ENCODE measurements around the gene AGBL4.

GRCh38 chr1:48753293-48753692 is 1270.5 kb downstream of the AGBL4 start:
- TF ChIP-seq MAX (IDR thresholded peaks at IDR 0.05): no peak
- no peak for TF ChIP-seq POLR2AphosphoS5 (IDR thresholded peaks at IDR 0.05; ENCODE audit: low read depth, low read length)
- TF ChIP-seq, protein P1, sequence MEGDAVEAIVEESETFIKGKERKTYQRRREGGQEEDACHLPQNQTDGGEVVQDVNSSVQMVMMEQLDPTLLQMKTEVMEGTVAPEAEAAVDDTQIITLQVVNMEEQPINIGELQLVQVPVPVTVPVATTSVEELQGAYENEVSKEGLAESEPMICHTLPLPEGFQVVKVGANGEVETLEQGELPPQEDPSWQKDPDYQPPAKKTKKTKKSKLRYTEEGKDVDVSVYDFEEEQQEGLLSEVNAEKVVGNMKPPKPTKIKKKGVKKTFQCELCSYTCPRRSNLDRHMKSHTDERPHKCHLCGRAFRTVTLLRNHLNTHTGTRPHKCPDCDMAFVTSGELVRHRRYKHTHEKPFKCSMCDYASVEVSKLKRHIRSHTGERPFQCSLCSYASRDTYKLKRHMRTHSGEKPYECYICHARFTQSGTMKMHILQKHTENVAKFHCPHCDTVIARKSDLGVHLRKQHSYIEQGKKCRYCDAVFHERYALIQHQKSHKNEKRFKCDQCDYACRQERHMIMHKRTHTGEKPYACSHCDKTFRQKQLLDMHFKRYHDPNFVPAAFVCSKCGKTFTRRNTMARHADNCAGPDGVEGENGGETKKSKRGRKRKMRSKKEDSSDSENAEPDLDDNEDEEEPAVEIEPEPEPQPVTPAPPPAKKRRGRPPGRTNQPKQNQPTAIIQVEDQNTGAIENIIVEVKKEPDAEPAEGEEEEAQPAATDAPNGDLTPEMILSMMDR (IDR thresholded peaks at IDR 0.05 in 2 of 3, conservative IDR thresholded peaks at IDR 0.05 in 1 of 3; ENCODE audit: borderline replicate concordance in 1 of 3, insufficient read depth in 1 of 3, low read depth in 2 of 3, low read length in 2 of 3): no peak
- no peak for TF ChIP-seq YY1 (IDR thresholded peaks at IDR 0.05; ENCODE audit: extremely low read depth, insufficient replicate concordance, low read depth, low read length)
- TF ChIP-seq EZH2phosphoT487 (IDR thresholded peaks at IDR 0.05; ENCODE audit: borderline replicate concordance): no peak
- TF ChIP-seq POLR2A (IDR thresholded peaks at IDR 0.05; ENCODE audit: borderline replicate concordance, extremely low read depth, insufficient read depth, insufficient read length): no peak
- TF ChIP-seq, protein P2, sequence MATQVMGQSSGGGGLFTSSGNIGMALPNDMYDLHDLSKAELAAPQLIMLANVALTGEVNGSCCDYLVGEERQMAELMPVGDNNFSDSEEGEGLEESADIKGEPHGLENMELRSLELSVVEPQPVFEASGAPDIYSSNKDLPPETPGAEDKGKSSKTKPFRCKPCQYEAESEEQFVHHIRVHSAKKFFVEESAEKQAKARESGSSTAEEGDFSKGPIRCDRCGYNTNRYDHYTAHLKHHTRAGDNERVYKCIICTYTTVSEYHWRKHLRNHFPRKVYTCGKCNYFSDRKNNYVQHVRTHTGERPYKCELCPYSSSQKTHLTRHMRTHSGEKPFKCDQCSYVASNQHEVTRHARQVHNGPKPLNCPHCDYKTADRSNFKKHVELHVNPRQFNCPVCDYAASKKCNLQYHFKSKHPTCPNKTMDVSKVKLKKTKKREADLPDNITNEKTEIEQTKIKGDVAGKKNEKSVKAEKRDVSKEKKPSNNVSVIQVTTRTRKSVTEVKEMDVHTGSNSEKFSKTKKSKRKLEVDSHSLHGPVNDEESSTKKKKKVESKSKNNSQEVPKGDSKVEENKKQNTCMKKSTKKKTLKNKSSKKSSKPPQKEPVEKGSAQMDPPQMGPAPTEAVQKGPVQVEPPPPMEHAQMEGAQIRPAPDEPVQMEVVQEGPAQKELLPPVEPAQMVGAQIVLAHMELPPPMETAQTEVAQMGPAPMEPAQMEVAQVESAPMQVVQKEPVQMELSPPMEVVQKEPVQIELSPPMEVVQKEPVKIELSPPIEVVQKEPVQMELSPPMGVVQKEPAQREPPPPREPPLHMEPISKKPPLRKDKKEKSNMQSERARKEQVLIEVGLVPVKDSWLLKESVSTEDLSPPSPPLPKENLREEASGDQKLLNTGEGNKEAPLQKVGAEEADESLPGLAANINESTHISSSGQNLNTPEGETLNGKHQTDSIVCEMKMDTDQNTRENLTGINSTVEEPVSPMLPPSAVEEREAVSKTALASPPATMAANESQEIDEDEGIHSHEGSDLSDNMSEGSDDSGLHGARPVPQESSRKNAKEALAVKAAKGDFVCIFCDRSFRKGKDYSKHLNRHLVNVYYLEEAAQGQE (IDR thresholded peaks at IDR 0.05; ENCODE audit: low read depth): no peak
- TF ChIP-seq EZH2 (IDR thresholded peaks at IDR 0.05): no peak
- no peak for TF ChIP-seq CEBPB (IDR thresholded peaks at IDR 0.05; ENCODE audit: low read depth)
- no peak for TF ChIP-seq RAD21 (IDR thresholded peaks at IDR 0.05; ENCODE audit: low read depth)
- TF ChIP-seq TCF7L2 (IDR thresholded peaks at IDR 0.05; ENCODE audit: borderline replicate concordance, extremely low read depth, insufficient read depth, insufficient read length): no peak

Data from HCT116 (cell line).